Measurements from ENCODE around the gene ITPKC. TPM values are rescaled to one million over a fixed set of nuclear protein-coding genes. Genes with fewer than 3 reads are reported as not detected.
"Not testable (repeated sequence)": the region's sequence is repeated elsewhere in the genome, so short reads cannot be mapped to it uniquely, and the experiment has no call there.

Gene ITPKC
- total and polyA plus RNA-seq, 2 experiments from 2014 or later: 5.3 to 12.6 TPM

DNA sequence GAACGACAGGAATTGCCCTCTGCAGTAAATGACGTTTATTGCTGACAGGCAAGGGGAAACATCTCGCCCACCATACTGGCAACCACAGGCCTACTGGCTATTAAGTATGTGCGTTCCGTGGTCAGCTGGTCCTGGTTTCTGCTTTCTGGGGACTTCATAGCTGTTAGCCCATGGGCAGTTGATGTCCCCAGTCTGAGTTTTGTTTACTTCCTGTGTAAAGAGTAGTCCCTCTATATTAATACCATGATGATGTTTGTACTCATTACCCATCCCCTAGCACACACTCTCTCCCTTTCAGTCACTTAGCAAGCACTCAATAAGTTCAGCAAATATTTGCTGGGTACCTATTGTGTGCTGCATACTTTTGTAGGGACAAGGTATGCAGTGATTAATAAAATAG, 52.0 kb downstream of the ITPKC start:
- no peak for DNase-seq (ENCODE audit: low spot score)
- Histone ChIP-seq H3K27me3 (ENCODE audit: insufficient read depth) (no peaks in the 10 kb centered on the region), H4K20me1 (replicated peaks; ENCODE audit: insufficient read depth) (peaks cover 9% of the 10 kb centered on the region), H3K79me2 (replicated peaks; ENCODE audit: insufficient read depth) (no peaks in the 10 kb centered on the region), H3K4me1 (ENCODE audit: insufficient read depth) (no peaks in the 10 kb centered on the region), H3K4me3 (no peak overlapping the region), H3K27ac (ENCODE audit: low read depth) (0 out of 2 replicates have a peak overlapping the region, but pooled peaks have one; percentile 39), H3F3A (replicated peaks; ENCODE audit: low read depth) (peaks cover 27% of the 10 kb centered on the region), H3K4me2 (no peak overlapping the region), H3K36me3 (ENCODE audit: insufficient read depth) (peaks cover 20% of the 10 kb centered on the region), H2AFZ (no peak overlapping the region), H3K9me2 (ENCODE audit: insufficient read depth) (no peaks in the 10 kb centered on the region)
- H3K4me1 Mint-ChIP-seq: no peaks in the 10 kb centered on the region; the same call in 2 of the 3 replicates
- H3K4me3 Mint-ChIP-seq: no peak overlapping the region
- H3K36me3 Mint-ChIP-seq (ENCODE audit: low read depth): peaks cover 50% of the 10 kb centered on the region
- peaks cover 9% of the 10 kb centered on the region for H3K27me3 Mint-ChIP-seq (ENCODE audit: insufficient read depth, low read depth, poor library complexity)
- TF ChIP-seq POLR2AphosphoS5 (IDR thresholded peaks at IDR 0.05; ENCODE audit: low read depth) (no peak), EZH2 (IDR thresholded peaks at IDR 0.05; ENCODE audit: low read depth, unreplicated experiment) (no peak), STAT1 (IDR thresholded peaks at IDR 0.05; ENCODE audit: unreplicated experiment) (no peak), CREB1 (CRISPR knock-in tag; IDR thresholded peaks at IDR 0.05; ENCODE audit: low read depth) (no peak), JUNB (IDR thresholded peaks at IDR 0.05; ENCODE audit: unreplicated experiment) (no peak), REST (IDR thresholded peaks at IDR 0.05; ENCODE audit: unreplicated experiment) (no peak), ZNF114 (CRISPR knock-in tag; IDR thresholded peaks at IDR 0.05) (no peak), EZH2phosphoT487 (IDR thresholded peaks at IDR 0.05; ENCODE audit: unreplicated experiment) (no peak)
- TF ChIP-seq, protein P1, sequence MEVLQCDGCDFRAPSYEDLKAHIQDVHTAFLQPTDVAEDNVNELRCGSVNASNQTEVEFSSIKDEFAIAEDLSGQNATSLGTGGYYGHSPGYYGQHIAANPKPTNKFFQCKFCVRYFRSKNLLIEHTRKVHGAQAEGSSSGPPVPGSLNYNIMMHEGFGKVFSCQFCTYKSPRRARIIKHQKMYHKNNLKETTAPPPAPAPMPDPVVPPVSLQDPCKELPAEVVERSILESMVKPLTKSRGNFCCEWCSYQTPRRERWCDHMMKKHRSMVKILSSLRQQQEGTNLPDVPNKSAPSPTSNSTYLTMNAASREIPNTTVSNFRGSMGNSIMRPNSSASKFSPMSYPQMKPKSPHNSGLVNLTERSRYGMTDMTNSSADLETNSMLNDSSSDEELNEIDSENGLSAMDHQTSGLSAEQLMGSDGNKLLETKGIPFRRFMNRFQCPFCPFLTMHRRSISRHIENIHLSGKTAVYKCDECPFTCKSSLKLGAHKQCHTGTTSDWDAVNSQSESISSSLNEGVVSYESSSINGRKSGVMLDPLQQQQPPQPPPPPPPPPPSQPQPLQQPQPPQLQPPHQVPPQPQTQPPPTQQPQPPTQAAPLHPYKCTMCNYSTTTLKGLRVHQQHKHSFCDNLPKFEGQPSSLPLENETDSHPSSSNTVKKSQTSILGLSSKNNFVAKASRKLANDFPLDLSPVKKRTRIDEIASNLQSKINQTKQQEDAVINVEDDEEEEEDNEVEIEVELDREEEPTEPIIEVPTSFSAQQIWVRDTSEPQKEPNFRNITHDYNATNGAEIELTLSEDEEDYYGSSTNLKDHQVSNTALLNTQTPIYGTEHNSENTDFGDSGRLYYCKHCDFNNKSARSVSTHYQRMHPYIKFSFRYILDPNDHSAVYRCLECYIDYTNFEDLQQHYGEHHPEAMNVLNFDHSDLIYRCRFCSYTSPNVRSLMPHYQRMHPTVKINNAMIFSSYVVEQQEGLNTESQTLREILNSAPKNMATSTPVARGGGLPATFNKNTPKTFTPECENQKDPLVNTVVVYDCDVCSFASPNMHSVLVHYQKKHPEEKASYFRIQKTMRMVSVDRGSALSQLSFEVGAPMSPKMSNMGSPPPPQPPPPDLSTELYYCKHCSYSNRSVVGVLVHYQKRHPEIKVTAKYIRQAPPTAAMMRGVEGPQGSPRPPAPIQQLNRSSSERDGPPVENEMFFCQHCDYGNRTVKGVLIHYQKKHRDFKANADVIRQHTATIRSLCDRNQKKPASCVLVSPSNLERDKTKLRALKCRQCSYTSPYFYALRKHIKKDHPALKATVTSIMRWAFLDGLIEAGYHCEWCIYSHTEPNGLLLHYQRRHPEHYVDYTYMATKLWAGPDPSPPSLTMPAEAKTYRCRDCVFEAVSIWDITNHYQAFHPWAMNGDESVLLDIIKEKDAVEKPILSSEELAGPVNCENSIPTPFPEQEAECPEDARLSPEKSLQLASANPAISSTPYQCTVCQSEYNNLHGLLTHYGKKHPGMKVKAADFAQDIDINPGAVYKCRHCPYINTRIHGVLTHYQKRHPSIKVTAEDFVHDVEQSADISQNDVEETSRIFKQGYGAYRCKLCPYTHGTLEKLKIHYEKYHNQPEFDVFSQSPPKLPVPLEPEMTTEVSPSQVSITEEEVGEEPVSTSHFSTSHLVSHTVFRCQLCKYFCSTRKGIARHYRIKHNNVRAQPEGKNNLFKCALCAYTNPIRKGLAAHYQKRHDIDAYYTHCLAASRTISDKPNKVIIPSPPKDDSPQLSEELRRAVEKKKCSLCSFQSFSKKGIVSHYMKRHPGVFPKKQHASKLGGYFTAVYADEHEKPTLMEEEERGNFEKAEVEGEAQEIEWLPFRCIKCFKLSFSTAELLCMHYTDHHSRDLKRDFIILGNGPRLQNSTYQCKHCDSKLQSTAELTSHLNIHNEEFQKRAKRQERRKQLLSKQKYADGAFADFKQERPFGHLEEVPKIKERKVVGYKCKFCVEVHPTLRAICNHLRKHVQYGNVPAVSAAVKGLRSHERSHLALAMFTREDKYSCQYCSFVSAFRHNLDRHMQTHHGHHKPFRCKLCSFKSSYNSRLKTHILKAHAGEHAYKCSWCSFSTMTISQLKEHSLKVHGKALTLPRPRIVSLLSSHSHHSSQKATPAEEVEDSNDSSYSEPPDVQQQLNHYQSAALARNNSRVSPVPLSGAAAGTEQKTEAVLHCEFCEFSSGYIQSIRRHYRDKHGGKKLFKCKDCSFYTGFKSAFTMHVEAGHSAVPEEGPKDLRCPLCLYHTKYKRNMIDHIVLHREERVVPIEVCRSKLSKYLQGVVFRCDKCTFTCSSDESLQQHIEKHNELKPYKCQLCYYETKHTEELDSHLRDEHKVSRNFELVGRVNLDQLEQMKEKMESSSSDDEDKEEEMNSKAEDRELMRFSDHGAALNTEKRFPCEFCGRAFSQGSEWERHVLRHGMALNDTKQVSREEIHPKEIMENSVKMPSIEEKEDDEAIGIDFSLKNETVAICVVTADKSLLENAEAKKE (CRISPR knock-in tag; IDR thresholded peaks at IDR 0.05): no peak
- TF ChIP-seq, protein P2, sequence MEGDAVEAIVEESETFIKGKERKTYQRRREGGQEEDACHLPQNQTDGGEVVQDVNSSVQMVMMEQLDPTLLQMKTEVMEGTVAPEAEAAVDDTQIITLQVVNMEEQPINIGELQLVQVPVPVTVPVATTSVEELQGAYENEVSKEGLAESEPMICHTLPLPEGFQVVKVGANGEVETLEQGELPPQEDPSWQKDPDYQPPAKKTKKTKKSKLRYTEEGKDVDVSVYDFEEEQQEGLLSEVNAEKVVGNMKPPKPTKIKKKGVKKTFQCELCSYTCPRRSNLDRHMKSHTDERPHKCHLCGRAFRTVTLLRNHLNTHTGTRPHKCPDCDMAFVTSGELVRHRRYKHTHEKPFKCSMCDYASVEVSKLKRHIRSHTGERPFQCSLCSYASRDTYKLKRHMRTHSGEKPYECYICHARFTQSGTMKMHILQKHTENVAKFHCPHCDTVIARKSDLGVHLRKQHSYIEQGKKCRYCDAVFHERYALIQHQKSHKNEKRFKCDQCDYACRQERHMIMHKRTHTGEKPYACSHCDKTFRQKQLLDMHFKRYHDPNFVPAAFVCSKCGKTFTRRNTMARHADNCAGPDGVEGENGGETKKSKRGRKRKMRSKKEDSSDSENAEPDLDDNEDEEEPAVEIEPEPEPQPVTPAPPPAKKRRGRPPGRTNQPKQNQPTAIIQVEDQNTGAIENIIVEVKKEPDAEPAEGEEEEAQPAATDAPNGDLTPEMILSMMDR (conservative IDR thresholded peaks at IDR 0.05; ENCODE audit: low read depth in 2 of 2): no peak
- ATAC-seq: no peak
- no peak overlapping the region for H3K27ac Mint-ChIP-seq
- peaks cover 7% of the 10 kb centered on the region; the same call in 2 of the 3 replicates for H3K9me3 Mint-ChIP-seq

- H3K79me2 ChIP-seq (replicated peaks; ENCODE audit: insufficient read depth); H3K9me3 Mint-ChIP-seq; H2AFZ ChIP-seq; H3K36me3 ChIP-seq (ENCODE audit: insufficient read depth); ATAC-seq; H3K27me3 Mint-ChIP-seq (ENCODE audit: insufficient read depth, low read depth, poor library complexity); H3K27ac ChIP-seq (ENCODE audit: low read depth); H3K27me3 ChIP-seq (ENCODE audit: insufficient read depth); H4K20me1 ChIP-seq (replicated peaks; ENCODE audit: insufficient read depth); H3F3A ChIP-seq (replicated peaks; ENCODE audit: low read depth); H3K4me1 Mint-ChIP-seq; H3K27ac Mint-ChIP-seq; H3K4me1 ChIP-seq (ENCODE audit: insufficient read depth); H3K4me3 Mint-ChIP-seq; H3K9me2 ChIP-seq (ENCODE audit: insufficient read depth); H3K4me3 ChIP-seq; H3K4me2 ChIP-seq: not testable (repeated sequence)
- DNase-seq (ENCODE audit: low spot score): peak; percentile 49
- H3K36me3 Mint-ChIP-seq (ENCODE audit: low read depth): peaks cover 27% of the 10 kb centered on the region
Measured at GRCh38 chr19:40771101-40771862, 54.4 kb downstream of the ITPKC start.

Measured in GM23338 (cell line).